HG03196 (cell line): Measurements from ENCODE around the gene UTP11.

Experiments used
- ATAC-seq: cut with Tn5 transposase; IDR thresholded peaks from one replicate; pipeline ENCODE4 v1.9.1; 2021; ENCODE audit not compliant: unreplicated experiment

Gene UTP11

GRCh38 chr1:38045401-38046332 lies 33.1 kb downstream of the UTP11 start:
- no peak for ATAC-seq

DNA sequence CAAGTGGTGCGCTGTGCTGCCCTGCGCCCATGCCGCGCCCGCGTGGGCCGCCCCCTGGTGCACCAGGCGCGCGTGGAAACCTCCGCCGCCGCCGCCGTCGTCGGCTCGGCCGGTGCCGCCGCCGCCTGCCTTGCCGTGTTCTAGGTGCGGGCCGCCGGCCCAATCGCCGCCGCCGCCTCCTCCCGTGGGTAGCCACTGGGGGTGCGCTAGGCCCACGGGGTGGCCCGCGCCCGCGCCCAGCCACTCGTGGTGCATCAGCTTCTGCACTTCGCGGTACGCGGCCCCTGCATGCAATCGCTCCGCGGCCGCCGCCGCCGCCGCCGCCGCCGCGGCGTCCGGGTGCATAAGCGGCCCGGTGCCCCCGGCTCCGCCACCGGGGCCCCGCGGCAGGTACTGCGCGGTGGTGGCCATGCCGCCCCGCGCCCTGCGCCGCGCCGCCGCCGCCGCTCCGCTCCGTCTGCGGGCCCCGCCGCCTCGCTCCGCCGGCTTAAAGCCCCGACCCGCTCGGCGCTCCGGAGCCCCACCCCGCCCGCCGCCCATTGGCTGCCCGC lies 33.9 kb downstream of the UTP11 start, which contains the start of gene POU3F1:
Gene POU3F1 (minus strand): TSS at position 461 of the 551 bp plus-strand sequence. CDS start 50 bp downstream, at position 411.
- no peak for ATAC-seq

- peak; percentile 47 for ATAC-seq
Observed at GRCh38 chr1:38046884-38047602, 34.5 kb downstream of the UTP11 start.

- ATAC-seq: no peak
Observed at GRCh38 chr1:38047603-38048141, 35.1 kb downstream of the UTP11 start.

DNA sequence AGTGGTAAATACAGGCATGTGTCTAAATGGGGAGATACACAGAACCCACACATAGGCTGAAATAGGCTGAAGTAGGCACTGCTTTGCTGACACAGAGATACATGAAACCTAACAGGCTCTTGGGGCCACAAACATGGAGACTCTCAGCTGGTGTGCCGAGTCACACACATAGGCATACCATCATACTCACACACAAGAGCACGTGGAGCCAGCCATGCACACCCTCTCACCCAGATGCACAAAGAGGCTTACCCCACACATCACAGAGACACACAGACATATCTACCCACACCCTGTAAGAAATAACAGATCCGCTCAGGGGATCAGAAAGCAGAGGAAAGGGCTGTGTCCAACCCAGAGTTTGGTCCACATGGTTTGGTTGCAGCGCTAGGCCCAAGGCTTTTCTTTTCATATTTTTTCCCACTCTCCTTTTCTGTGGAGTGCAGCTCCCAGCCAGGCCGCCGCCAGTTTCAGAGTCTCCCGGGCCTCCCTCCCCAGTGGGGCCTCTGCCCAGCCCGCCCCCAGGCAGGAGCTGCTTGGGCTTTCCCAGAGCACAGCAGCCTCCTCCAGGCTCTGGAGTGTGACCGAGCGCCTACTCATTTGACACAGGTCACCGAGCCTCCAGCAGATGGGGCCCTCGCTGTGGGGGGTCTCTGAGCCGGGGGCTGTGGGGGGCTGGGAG lies 38.0 kb downstream of the UTP11 start:
- no peak for ATAC-seq

- no peak for ATAC-seq
Observed at GRCh38 chr1:38051079-38051543, 38.6 kb downstream of the UTP11 start.

GRCh38 chr1:38052750-38053415 lies 40.3 kb downstream of the UTP11 start:
- no peak for ATAC-seq

GRCh38 chr1:38053416-38054091 lies 41.0 kb downstream of the UTP11 start:
- no peak for ATAC-seq

DNA sequence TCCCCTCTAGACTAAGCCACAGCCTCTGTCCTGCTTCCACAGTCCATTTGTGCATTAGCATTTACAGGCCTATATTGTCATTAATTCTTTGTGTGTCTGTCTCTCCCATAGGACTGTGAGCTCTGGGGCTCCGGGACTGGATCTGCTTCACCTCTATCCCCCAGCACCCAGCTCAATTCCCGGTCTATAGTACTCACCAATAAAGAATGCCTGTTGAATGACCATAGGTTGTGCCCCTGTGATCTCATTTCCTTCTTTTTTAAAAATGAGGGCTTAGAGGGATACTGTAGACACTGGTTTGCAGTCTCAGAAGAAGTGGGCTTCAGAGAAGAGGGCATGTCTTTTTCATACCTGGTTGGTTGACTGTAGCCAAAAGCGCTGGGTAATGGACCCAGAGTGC lies 42.9 kb downstream of the UTP11 start:
- no peak for ATAC-seq

GRCh38 chr1:38055965-38056364 lies 43.4 kb downstream of the UTP11 start:
- ATAC-seq: no peak

DNA sequence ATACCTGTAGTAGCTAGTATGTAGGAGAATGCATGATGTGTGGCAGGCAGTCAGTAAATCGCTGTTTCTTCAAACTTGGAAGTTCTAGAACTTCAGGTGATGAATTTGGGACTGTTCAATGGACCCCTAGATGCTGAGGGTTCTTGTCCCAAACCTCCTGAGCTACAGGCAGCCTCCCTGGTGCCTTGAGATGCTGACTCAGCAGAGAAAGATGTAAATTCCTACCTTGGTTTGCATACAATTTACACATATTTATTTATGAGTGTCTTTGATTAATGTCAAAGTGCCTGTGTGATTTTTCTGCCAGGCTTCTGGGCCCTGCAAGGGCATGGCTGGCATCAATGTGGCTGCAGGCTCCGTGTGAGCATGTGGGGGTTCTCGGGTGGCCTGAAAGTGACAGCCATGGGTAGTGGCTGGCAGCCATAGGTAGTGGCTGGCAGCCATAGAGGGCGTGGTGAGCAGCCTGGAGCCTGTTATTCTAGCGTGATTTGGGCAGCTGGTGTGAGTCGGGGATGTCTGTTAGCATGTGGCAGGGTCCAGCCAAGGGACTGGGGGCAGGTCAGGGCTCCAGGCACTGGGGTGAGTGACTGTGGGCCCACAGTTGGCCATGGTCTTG lies 47.2 kb downstream of the UTP11 start:
- no peak for ATAC-seq

DNA sequence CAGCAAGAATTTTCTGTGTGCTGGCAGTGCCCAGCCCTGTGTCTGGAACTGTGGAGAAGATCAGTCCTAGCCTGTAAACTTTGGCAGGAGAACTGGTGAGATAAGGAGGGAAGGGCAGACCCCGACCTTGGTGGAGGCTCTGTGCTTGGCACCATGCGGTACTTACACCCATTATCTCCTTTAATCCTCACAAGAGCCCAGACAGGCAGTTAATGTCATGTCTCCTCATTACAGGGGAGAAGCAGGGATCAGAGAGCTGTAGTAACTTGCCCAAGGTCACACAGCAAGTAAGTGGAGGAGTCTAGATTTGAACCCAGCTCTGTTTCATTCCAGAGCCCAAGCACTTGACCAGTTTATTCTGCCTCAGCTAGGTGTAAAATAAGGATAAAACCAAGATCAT lies 48.0 kb downstream of the UTP11 start:
- no peak for ATAC-seq

DNA sequence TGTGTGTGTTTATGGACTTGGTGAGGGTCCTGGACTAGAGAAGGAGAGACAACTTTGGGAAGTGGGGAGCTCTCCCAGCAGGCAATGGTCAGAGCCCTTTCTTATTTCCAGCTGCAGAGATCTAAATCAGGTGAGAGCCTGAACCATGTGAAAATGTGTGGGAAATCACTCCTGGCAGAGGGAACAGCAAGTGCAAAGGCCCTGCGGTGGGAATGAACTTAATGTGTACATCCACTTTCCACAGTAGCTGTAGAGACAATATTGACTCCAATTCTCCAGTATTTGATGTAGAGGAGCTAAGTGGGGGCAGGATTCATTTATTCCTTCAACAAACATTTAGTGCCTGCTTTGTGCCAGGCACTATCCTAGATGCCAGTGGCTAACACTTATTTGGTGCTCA lies 48.8 kb downstream of the UTP11 start:
- no peak for ATAC-seq

- ATAC-seq: peak; percentile 65
Observed at GRCh38 chr1:38061883-38062328, 49.4 kb downstream of the UTP11 start.

- ATAC-seq: no peak
Observed at GRCh38 chr1:38062361-38063288, 50.1 kb downstream of the UTP11 start.

GRCh38 chr1:38063616-38064015 lies 51.1 kb downstream of the UTP11 start:
- ATAC-seq: no peak

DNA sequence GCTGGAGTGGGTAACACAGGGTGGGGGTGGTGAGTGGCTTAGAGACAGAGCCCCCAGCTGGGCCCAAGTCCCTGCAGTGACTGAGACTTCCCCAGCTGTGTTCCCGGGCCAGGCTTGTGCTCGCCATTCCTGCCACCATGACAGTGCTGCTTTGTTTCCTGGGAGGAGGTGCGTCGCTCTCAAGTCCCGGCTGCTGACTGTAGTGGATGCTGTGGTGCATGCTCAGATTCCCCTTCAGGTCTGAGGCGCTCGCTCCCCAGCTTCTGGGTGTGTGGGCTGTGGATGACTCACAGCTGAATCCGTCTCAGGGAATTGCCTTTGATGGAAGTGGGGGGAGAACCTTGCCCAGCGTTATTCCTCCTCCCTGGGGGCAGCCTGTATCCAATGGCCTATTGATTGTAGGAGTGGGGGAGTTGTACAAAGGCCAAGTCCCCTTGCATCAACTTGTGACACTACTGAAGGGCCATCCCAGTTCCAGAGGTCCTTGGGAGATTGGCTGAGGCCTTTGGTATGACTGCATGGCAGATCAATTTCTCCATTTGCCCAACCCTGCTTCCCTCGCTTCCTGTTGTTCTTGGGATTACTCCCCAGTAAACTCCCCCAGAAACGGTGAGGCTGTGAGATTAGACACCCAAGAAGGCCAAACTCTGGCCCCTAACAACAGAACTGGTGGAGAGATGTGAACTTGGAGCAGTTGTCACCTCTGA lies 51.8 kb downstream of the UTP11 start:
- no peak for ATAC-seq
